ENCODE measurements around the gene SNX2.

- TF ChIP-seq CTCF (IDR thresholded peaks at IDR 0.05), result no peak
- no peak for TF ChIP-seq POLR2A (IDR thresholded peaks at IDR 0.05)
Measured at GRCh38 chr5:122863240-122863639, 88.4 kb downstream of the SNX2 start.
